Erythroblast (primary cell): Measurements from ENCODE around the gene DIAPH3.

Experiments used
- GATA1 ChIP-seq: IDR thresholded peaks from 2 replicates; pipeline ENCODE4 v1.6.1; 2011; ENCODE audit warnings: low read depth, mild to moderate bottlenecking, control low read depth, low read length, moderate library complexity
- POLR2A ChIP-seq: IDR thresholded peaks from 2 replicates; pipeline ENCODE4 v1.6.1; 2011; ENCODE audit warnings: mild to moderate bottlenecking, low read length

- TF ChIP-seq POLR2A (no peak), GATA1 (no peak)
These were observed 14.6 kb upstream of the DIAPH3 start for GRCh38 chr13:60178327-60178726.
